GOT3 (cell line): ENCODE results near the gene TBX19.

Experiments
- DNase-seq: peaks from one replicate; lab custom pipeline; 2025; ENCODE audit warnings: mixed read lengths; lab: John Stamatoyannopoulos, UW

TBX19 gene

GRCh38 chr1:168360151-168361021 lies 79.7 kb downstream of the TBX19 start:
- DNase-seq: no peak

GRCh38 chr1:168361252-168361651 lies 80.6 kb downstream of the TBX19 start:
- DNase-seq: no peak

GRCh38 chr1:168362991-168363390 lies 82.3 kb downstream of the TBX19 start:
- no peak for DNase-seq
